BJ (cell line): ENCODE measurements around the gene CA5B. TPM values are rescaled to one million over a fixed set of nuclear protein-coding genes. Genes with fewer than 3 reads are reported as not detected.
"Not testable (repeated sequence)": the region's sequence is repeated elsewhere in the genome, so short reads cannot be mapped to it uniquely, and the experiment has no call there.

ENCODE experiments used
- CTCF ChIA-PET: fragments of 350-600 bp; formaldehyde crosslinking; extraction: SDS; loops from one replicate; lab custom pipeline; 2021; ENCODE audit warnings: antibody characterized with exemption, inconsistent platforms; lab: Yijun Ruan, JAX
- POLR2A ChIA-PET: fragments of 300-600 bp; sonication (Branson Sonifier 250); formaldehyde crosslinking; extraction: SDS; loops from one replicate; lab custom pipeline; 2021; ENCODE audit warnings: antibody characterized with exemption; lab: Charles Lee
- DNase-seq: peaks from one replicate; pipeline ENCODE4 v3.0.0-alpha.2; 2011; ENCODE audit warnings: low read depth
- H3K27me3 ChIP-seq: 2 replicates; pipeline ENCODE4 v1.6.0; 2011; ENCODE audit warnings: low read length; ENCODE audit not compliant: control insufficient read depth, insufficient read depth
- H3K36me3 ChIP-seq: 2 replicates; pipeline ENCODE4 v1.5.1; 2011; ENCODE audit warnings: low read length; ENCODE audit not compliant: control insufficient read depth, insufficient read depth
- H3K4me3 ChIP-seq: 2 replicates; pipeline ENCODE4 v1.5.1; 2011; ENCODE audit warnings: low read depth, mild to moderate bottlenecking, control low read depth, low read length
- polyA plus RNA-seq: library from polyadenylated mRNA; depleted of rRNA; stranded (reverse); fragments of >200 nt; gene quantifications from 2 replicates; pipeline ENCODE4 v1.2.3, GENCODE V29; 2011
- TF ChIP-seq, protein P1 (sequence below): IDR thresholded peaks from 2 replicates; pipeline ENCODE4 v1.5.1; 2011; ENCODE audit warnings: low read depth, mild to moderate bottlenecking, control low read depth, inconsistent platforms, low read length, moderate library complexity; ENCODE audit not compliant: insufficient read depth

CA5B gene
- polyA plus RNA-seq, 1 experiment, result 8.6 TPM

DNA sequence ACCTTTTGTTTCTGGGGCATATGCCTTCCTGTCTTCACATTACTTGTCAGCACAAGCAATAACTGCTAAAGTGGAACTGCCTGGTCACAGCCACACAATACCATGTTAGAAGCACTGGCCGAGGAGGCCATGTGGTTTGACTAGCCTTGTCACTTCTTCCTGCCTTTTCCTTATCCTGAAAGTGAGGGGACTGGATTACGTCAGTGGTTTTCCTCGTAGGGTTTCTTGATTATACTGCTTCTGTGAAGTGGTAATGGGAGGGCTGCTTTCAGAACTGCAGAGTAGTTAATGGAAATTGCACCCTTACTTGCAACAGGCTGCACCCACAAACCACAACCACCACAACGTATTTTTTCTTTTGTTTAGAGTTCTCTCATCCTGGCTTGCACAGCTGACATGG lies 78.8 kb downstream of the CA5B start:
- no peaks in the 10 kb centered on the region for H3K27me3 ChIP-seq
- TF ChIP-seq, protein P1, sequence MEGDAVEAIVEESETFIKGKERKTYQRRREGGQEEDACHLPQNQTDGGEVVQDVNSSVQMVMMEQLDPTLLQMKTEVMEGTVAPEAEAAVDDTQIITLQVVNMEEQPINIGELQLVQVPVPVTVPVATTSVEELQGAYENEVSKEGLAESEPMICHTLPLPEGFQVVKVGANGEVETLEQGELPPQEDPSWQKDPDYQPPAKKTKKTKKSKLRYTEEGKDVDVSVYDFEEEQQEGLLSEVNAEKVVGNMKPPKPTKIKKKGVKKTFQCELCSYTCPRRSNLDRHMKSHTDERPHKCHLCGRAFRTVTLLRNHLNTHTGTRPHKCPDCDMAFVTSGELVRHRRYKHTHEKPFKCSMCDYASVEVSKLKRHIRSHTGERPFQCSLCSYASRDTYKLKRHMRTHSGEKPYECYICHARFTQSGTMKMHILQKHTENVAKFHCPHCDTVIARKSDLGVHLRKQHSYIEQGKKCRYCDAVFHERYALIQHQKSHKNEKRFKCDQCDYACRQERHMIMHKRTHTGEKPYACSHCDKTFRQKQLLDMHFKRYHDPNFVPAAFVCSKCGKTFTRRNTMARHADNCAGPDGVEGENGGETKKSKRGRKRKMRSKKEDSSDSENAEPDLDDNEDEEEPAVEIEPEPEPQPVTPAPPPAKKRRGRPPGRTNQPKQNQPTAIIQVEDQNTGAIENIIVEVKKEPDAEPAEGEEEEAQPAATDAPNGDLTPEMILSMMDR, result no peak
- no peak overlapping the region for H3K4me3 ChIP-seq
- no peak for DNase-seq
- CTCF ChIA-PET, result interaction anchor here (1.5 kb wide), 1 partner anchor 11 kb away, joined by 8 read pairs; no protein-coding TSS in a partner anchor
- POLR2A ChIA-PET, result no interaction called here
- no peaks in the 10 kb centered on the region; the same call in 1 of the 2 replicates for H3K36me3 ChIP-seq

DNA sequence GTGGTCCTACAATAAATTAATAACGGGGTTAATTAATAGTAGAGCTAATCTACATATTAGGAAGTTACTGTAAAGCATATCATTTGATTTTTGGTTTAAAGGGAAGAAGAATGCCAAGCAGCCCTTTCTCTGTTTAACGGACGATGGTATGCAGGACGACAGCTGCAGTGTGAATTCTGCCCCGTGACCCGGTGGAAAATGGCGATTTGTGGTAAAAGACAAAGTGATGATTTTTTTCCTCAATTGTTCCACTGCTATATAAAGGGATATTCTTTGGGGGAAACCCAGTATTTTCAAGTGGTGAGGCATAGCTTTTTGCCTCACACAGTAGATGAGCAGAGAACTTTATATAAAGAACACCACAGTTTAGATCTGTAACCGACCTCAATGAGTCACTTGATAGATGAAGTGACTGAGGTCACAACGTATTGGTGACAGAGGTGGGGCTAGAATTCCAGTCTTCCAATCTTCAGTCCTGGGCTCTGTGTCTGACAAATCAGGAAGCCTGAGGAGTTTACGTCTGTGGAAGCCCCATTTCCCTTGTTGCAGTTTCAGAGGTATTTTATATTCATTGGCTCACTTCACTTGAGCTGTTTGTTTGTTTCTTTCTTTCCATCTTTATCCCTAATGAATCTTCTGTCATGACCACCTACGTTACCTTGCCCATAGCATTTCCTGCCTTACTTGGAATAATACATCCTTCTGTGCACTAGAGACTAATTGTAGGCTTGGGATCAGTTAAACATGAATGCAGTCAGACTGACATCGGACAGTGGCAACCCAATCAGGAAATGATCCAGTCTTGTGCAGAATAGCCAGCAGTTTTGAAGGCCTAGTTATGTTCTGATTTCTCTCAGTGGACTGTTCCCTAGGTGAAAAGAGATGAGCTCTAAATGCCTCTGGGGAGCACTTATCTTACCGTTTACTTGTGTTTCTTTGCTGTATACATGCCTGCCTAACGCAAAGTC lies 82.3 kb downstream of the CA5B start:
- TF ChIP-seq, protein P1, result no peak
- DNase-seq, result no peak
- Histone ChIP-seq H3K4me3 (no peak overlapping the region), H3K36me3 (no peaks in the 10 kb centered on the region; the same call in 1 of the 2 replicates), H3K27me3 (no peaks in the 10 kb centered on the region)
- ChIA-PET CTCF (interaction anchor here (0.6 kb wide), 1 partner anchor 10 kb away, joined by 3 read pairs; no protein-coding TSS in a partner anchor), POLR2A (no interaction called here)

DNA sequence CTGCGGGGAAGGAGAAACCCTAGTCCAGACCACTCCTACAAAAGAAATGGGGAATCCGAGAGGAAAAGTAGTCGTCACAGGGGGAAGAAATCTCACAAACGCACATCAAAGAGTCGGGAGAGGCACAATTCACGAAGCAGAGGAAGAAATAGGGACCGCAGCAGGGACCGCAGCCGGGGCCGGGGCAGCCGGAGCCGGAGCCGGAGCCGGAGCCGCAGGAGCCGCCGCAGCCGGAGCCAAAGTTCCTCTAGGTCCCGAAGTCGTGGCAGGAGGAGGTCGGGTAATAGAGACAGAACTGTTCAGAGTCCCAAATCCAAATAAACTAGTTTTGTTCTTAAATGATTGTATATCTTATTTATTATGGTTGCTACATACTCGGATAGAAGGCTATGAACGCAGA lies 84.9 kb downstream of the CA5B start:
- POLR2A ChIA-PET, result no interaction called here
- no peak overlapping the region for H3K4me3 ChIP-seq
- no peaks in the 10 kb centered on the region for H3K36me3 ChIP-seq
- TF ChIP-seq, protein P1, result no peak
- CTCF ChIA-PET, result no interaction called here
- no peaks in the 10 kb centered on the region for H3K27me3 ChIP-seq
- DNase-seq, result no peak

DNA sequence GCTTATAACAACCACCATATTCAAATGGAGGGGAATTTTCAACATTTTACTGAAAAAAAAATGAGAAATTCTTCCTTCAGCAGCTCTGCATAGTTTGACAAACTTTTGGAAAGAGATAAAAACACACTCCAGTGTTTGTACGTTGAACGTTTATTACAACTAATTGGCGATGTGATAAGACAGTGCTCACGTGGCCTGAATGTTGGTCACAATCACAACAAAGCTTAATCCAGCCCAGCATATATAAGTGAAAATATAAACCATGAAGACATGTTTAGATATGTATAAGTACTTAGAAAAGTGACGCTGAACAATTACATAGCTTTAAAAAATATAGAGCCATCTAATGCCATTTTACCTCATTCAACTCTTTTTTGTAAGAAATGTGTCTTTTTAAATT lies 87.9 kb downstream of the CA5B start:
- ChIA-PET CTCF (no interaction called here), POLR2A (no interaction called here)
- TF ChIP-seq, protein P1, result no peak
- DNase-seq, result no peak
- H3K27me3 ChIP-seq, result no peaks in the 10 kb centered on the region
- H3K4me3 ChIP-seq, result no peak overlapping the region
- H3K36me3 ChIP-seq, result no peaks in the 10 kb centered on the region

DNA sequence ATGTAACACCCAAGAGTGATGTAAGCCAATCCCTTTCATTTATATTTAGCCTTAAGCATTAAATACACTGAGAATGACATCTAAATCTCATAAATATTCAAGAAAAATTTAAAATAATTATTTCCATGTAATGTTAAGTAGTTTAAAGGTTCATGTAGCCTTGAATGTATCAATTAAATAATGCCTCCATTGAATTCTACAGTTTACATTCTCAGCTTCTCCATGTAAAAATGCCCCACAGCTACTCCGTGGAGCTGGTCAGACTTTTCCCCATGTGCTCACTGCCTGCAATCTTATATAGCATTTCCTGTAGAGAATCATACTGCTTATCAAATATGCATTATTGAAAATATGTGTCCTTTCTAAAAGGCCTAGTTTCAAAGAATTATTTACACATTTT lies 91.1 kb downstream of the CA5B start:
- Histone ChIP-seq H3K27me3 (no peaks in the 10 kb centered on the region), H3K4me3 (no peak overlapping the region), H3K36me3 (no peaks in the 10 kb centered on the region)
- POLR2A ChIA-PET, result no interaction called here
- CTCF ChIA-PET, result no interaction called here
- no peak for DNase-seq
- TF ChIP-seq, protein P1, result no peak

DNA sequence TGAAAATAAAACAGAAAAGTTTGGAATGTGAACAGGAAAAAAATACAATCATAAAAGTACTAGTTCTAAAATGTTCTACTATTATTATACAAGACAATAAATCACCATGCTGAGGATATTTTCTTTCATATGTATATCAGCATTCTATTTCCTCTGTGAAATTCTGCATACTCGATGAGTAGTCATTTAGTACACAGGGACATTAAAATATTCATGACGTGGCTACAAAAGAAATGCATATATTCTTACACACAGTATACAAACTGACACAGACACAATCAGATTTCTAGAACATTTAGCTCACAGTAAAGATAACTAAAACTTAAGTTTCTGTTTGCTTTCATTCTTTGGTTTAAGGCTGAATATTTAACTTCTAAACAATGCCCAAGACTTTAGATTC lies 93.3 kb downstream of the CA5B start:
- H3K36me3 ChIP-seq, POLR2A ChIA-PET, H3K27me3 ChIP-seq, H3K4me3 ChIP-seq, CTCF ChIA-PET, DNase-seq: not testable (repeated sequence)
